Ovary (tissue), 3 donors: ENCODE measurements around the gene TBPL1.

Experiments used
- POLR2A ChIP-seq: fragments of 450-650 bp; IDR thresholded peaks from one replicate; pipeline ENCODE4 v1.6.1; 2017; ENCODE audit warnings: antibody characterized with exemption, mild to moderate bottlenecking, moderate library complexity
- TF ChIP-seq, protein P1 (sequence below), 3 donors: fragments of 450-650 bp in 2 of 3; fragments of 200-600 bp in 1 of 3; IDR thresholded peaks; one replicate each; pipeline versions ENCODE4 v1.5.1 to v1.8.0; 2016 to 2022; ENCODE audit warnings: antibody characterized with exemption in 3 of 3, mild to moderate bottlenecking in 1 of 3
- donor health status: DM: no; HTN: no; CAD: no.

DNA sequence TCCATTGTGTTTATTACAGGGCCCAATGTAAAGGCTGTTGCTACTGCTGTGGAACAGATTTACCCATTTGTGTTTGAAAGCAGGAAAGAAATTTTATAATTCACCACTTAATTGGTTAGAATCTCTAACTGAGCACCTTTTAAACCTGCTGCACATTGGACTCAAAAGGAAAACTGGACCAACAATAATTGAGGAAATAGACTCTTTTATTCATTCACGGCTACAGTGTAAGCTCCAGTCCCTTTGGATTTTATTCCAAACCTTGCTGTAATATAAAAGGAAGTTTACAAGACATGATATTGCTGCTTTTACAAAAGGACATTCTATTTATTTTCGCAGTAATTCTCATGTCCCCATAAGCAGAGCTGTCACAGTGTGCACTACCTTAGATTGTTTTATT lies 33.9 kb downstream of the TBPL1 start:
- no peak for TF ChIP-seq POLR2A
- TF ChIP-seq, protein P1, sequence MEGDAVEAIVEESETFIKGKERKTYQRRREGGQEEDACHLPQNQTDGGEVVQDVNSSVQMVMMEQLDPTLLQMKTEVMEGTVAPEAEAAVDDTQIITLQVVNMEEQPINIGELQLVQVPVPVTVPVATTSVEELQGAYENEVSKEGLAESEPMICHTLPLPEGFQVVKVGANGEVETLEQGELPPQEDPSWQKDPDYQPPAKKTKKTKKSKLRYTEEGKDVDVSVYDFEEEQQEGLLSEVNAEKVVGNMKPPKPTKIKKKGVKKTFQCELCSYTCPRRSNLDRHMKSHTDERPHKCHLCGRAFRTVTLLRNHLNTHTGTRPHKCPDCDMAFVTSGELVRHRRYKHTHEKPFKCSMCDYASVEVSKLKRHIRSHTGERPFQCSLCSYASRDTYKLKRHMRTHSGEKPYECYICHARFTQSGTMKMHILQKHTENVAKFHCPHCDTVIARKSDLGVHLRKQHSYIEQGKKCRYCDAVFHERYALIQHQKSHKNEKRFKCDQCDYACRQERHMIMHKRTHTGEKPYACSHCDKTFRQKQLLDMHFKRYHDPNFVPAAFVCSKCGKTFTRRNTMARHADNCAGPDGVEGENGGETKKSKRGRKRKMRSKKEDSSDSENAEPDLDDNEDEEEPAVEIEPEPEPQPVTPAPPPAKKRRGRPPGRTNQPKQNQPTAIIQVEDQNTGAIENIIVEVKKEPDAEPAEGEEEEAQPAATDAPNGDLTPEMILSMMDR (IDR thresholded peaks at IDR 0.05): no peak
